GM08714 (cell line): ENCODE measurements around the gene STX8.

Source experiments
- H3K4me3 ChIP-seq: fragments of 200-500 bp; sonication (Bioruptor generic); 2 replicates; pipeline ENCODE4 v1.5.1; 2014; ENCODE audit warnings: mild to moderate bottlenecking, low read length, inconsistent platforms
- ZNF274 ChIP-seq: IDR thresholded peaks from 2 replicates; pipeline ENCODE4 v1.6.1; 2012; ENCODE audit warnings: mild to moderate bottlenecking, low read depth, low read length

Gene STX8

DNA sequence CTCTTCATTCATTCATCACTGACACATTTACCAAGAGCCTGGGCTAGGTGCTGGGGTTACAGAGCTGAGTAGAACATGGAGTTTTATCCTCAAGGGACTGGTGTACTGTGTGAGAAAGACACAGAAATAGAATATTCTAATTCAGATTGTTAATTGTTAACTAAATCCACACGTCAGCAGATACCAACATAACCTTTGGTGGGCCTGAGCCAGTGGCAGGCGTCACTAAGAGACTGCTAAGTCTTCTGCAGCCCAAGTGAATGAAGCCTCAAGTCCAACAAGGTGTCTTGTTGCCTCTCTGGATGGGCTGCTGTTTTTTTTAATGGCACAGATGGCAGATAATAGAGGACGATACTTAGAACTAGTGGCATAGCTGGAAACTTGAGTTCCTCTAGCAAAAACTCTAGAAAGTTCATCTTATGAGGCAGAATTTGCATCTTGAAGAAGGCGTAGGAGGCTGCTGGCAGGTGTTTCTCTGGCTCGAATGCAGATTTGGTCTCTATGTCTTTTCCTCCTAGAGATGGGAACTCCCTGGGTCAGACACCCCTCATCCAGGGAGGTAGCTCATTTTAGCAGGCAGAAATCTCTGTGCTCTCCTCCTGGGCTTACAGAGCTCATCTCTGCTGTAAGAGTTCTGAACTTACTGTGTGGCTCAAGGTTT is 374.8 kb downstream of the STX8 start:
- no peak for TF ChIP-seq ZNF274
- H3K4me3 ChIP-seq: no peak overlapping the region; the same call in 1 of the 2 replicates
